Measurements from ENCODE around the gene ARF1.

ARF1 gene

GRCh38 chr1:228087771-228088251, 5.3 kb downstream of the ARF1 start:
- no peak for DNase-seq (ENCODE audit: low read depth in 2 of 2)

DNA sequence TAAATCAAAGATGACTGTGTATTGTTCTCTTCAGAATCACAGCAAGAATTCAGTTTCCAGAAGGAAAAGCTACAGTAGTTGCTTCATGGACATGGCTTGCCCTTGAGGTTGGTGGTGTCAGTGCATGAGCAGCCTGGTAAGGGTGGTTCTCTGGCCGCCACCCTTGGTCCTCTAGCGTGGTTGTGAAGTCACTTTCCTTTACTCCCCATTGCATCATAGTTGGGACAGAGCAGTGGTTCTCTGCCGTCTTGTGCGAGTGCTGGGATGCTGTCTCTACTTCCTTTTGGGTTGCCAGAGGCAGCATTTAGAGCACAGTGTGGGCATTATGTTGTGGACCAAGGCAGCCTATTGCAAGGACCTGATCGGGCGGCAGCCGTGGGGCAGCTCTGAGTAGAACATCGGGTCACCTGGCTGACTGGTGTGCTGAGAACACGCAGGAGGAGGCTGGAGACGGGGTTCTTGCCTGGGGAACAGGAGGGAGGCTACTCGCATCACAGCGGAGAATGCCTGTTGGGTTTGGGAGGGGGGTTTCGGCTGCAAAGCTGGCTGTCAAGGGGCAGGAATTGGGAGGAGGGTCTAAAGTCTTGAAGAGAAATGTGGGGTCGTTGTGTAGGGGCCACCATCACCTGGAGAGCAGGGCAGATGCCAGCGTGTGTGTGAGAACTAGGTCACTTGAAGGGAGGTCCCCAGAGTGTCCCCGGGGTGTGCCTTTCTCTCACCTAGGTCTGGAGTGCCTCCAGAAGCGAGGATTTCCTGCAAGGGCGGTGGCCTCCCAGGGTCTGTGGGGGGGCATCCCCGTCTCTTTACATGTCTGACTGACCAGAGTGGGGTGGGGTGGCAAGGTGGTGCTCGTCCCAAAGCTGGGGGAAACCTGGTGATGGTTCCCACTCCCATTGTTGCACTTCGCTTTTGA, 6.3 kb downstream of the ARF1 start:
- no peak for DNase-seq (ENCODE audit: low read depth in 2 of 2)

DNA sequence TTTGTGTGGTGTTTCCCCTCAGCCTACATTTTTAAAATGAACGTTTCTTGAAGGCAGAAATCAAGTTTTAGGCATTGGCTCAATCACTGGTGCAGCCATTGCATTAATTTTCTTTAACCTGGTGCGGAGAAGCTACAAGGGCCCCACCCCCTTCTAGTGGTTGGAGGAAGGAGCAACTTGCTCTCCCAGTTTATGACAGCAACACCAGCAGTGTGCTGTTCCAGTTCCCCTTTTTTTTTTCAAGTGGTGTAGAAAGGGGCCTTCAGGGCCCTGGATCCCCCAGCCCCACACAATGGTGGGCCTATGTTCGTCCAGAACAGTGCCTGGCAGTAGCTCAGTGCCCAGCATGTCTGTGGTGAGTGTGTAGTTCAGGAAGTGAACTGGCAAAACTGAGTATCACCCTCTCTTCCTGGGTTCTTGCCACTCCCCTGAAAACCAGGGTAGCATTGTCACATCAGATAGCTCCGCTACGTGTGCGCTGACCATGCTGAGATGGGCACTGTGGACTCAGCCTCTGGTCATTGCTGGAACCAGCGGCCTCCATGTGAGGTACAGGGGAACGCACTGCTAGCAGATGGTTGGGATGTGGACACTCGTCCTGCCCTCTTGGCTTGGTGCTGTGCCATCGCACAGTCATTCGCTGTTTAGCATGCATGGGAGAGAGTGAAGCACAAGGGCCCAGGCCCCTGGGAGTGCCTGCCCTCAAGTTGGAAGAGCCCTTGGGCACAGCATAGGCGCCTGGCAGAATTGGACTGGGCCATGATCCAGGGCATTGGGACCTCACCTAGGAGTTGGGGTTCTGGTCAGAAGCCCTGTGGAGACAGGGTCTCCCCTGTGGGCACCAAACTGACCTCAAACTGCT, 7.2 kb downstream of the ARF1 start:
- DNase-seq (ENCODE audit: low read depth in 2 of 2), result no peak

DNA sequence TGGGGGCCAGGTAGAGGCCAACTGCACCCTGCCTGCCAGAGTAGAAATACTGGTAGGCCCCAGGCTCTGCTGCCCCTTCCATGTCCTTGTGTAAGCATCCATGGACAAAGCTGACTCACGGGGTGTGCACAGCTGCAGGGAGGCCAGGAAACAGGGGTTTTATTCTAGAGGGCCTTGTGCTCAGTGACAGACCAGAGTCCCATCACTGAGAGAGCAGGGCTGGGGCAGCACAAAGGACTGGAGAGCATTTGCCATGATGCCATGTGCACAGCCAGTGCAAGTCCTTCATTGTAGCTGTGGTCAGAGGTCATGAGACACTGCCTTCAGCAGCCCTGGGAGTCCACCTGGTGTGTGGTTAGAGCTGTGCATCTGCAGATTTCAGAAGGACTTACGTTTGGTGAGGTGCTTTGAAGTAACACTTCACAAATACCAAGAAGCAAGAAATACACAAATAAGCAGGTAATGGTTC, 8.1 kb downstream of the ARF1 start:
- no peak for DNase-seq (ENCODE audit: low read depth in 2 of 2)

DNA sequence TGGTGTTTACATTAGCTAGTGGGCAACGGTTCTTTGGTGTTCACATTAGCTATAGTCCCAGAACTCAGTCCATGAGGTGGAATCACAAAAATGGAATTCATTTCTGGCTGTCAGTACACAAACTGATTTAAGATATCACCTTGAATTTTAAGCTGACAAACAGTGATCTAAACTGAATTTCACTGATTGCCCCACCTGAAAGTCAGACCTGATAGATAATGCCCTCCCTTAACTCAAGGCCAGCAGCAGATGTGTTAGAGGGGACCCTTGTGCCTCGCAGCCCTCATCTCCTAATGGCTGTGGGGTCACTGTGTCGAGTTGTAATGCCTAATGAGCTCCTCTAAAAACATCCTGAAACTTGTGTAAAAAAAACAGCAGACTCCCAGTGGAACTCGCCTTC, 8.6 kb downstream of the ARF1 start:
- DNase-seq (ENCODE audit: low read depth in 2 of 2), result no peak

GRCh38 chr1:228092342-228093049, 10.0 kb downstream of the ARF1 start:
- no peak for DNase-seq (ENCODE audit: low read depth in 2 of 2)

DNA sequence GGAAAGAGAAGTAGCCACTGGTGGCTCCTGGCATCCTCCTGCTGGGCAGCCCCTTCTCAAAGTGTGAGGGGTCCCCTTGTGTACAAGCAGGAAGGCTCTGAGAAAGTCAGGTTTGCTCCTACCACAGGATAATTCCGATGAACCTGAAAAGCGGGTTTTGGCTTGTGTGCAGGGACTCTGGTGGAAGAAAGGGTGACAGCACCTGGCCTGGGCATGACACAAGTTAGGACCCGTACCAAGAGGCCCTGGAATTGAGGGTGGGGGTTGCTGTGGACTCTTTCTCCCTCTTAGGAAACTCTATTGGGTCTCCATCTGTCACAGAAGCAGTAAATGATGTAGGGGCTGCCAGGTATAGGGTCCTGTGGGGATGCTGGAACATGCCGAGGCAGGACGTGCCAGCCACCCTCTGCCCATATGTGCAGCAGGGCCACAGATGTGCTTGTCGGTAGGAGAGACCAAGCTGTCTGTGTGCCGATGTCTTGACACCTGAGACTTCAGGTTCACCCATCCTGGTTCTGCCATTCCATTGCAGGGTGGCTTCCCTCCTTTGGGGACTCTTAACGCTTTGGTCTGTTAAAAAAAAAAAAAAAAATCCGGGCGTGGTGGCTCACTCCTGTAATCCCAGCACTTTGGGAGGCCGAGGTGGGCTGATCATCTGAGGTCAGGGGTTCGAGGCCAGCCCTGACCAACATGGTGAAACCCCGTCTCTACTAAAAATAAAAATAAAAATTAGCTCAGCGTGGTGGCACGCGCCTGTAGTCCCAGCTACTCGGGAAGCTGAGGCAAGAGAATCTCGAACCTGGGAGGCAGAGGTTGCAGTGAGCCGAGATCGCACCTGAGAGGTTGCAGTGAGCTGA, 10.8 kb downstream of the ARF1 start:
- no peak for DNase-seq (ENCODE audit: low read depth in 2 of 2)

GRCh38 chr1:228094432-228095016, 12.0 kb downstream of the ARF1 start:
- no peak for DNase-seq (ENCODE audit: low read depth in 2 of 2)

GRCh38 chr1:228095161-228095560, 12.7 kb downstream of the ARF1 start:
- no peak for DNase-seq (ENCODE audit: low read depth in 2 of 2)

DNA sequence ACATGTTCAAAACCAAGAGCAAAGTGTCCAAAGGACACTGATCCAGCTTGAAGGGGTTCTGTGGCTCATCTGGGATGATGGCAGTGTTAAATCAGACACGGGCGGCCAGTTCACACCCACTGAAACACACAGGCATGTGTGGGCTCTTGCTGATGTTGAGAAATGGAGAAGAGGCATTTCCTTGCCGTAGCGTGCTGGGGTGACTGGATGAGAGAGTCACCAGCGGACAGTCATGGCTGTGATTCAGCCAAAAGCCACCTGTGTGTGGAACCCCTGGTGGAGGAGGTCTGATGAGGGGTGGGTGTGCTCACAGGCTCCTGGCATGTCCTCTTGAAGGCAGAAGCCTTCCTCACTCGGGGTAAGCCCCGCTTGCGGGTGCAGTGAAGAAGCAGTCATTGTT, 13.4 kb downstream of the ARF1 start:
- no peak for DNase-seq (ENCODE audit: low read depth in 2 of 2)

DNA sequence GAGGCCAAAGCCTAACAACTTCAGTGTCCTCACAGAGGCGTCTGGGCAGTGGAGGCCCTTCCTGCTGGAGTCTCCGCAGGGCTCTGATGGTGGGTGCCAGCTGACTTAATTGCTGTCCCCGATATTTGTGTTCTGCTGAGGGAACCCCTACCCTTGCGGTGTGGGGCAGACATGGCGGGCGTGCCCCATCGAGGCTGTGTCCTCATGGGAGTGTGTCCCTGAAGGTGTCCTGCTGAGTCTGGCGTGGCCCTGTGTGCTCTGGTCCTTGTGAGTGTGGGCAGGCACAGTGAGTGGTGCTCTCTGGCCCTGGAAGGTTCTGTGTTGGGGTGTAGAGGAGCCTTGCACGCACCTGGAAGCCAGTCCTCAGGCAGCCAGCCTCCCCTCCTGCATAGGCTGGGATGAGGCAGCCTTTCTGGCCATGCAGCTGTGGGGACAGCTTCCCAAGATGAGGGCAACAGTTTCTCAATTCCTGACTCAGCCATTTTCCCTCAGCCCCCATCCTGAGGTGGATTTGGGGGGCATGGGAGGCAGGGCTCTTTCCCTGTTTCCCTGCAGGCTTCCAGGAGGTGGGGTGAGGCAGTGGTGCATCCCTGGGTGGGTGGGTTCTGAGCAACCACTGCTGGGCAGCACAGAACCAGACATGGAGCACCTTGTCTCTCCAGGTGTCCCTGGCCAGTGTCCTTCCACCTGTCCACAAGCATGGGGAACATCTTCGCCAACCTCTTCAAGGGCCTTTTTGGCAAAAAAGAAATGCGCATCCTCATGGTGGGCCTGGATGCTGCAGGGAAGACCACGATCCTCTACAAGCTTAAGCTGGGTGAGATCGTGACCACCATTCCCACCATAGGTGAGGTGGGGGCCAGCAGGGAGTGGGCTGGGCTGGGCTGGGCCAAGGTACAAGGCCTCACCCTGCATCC, 14.2 kb downstream of the ARF1 start:
- no peak for DNase-seq (ENCODE audit: low read depth in 2 of 2)

DNA sequence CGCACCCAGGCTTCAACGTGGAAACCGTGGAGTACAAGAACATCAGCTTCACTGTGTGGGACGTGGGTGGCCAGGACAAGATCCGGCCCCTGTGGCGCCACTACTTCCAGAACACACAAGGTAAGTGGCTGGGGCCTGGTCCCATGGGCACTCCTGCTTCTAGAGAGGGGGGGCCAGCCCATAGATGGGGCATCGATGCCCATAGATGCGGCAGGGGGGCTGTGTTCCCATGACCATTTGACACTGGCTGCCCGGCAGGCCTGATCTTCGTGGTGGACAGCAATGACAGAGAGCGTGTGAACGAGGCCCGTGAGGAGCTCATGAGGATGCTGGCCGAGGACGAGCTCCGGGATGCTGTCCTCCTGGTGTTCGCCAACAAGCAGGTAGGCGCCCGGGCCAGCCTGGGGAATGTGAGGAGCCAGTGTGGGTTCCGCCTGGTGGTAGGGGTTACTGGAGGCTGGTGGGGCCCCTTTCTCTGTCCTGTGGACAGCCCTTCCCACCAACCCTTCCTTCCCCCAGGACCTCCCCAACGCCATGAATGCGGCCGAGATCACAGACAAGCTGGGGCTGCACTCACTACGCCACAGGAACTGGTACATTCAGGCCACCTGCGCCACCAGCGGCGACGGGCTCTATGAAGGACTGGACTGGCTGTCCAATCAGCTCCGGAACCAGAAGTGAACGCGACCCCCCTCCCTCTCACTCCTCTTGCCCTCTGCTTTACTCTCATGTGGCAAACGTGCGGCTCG, 15.0 kb downstream of the ARF1 start:
- DNase-seq (ENCODE audit: low read depth in 2 of 2), result no peak

DNA sequence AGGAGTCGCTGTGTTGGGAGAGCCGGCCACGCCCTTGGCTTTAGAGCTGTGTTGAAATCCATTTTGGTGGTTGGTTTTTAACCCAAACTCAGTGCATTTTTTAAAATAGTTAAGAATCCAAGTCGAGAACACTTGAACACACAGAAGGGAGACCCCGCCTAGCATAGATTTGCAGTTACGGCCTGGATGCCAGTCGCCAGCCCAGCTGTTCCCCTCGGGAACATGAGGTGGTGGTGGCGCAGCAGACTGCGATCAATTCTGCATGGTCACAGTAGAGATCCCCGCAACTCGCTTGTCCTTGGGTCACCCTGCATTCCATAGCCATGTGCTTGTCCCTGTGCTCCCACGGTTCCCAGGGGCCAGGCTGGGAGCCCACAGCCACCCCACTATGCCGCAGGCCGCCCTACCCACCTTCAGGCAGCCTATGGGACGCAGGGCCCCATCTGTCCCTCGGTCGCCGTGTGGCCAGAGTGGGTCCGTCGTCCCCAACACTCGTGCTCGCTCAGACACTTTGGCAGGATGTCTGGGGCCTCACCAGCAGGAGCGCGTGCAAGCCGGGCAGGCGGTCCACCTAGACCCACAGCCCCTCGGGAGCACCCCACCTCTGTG, 15.9 kb downstream of the ARF1 start:
- no peak for DNase-seq (ENCODE audit: low read depth in 2 of 2)

DNA sequence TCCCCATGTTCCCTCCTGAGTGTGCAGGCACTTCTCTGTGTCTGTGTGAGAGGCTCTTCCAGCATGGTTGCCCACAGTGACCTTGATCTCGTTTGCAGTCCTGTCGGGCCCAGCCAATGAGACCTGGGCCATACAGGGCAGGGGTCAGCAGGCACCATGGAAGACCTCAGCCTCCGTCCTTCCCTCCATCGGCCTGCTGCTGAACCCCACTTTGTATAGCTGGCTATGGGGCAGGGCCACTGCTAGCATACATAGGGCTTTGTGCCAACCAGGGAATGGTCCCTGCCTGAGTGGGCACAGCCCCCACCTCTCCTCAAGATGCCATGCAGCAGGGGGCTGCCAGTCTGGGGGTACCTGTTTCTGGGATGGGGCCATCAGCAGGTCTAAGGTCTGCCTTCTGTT, 16.8 kb downstream of the ARF1 start:
- DNase-seq (ENCODE audit: low read depth in 2 of 2), result no peak

- DNase-seq (ENCODE audit: low read depth in 2 of 2), result no peak
These were observed 18.5 kb downstream of the ARF1 start for GRCh38 chr1:228100822-228101613.

DNA sequence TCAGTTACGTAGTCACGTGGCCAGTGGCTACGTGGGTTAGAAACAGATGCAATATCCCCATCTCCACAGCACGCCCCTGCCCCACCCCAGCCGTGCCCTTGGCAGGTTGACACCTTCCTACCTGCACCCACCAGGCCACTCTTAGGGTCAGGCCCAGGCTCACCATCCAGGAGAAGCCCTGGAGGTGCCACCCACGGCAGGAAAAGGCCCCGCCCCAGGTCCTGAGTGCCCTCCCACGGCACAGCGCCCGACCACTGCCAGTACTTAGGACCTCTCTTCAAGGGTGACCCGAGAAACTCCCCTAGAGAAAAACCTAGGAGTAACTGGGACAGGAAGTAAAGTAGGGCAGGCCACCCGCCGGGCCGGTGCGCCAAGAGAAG, 19.1 kb downstream of the ARF1 start:
- no peak for DNase-seq (ENCODE audit: low read depth in 2 of 2)

GRCh38 chr1:228101994-228102790, 19.7 kb downstream of the ARF1 start:
- DNase-seq (ENCODE audit: low read depth in 2 of 2), result no peak

Data from stimulated activated CD4-positive, alpha-beta T cell treated with anti-CD3 and anti-CD28 coated beads, Interleukin-1b, Interleukin-23, amount 100 ng/mL, for 1 hour (primary cell).